Central memory CD8-positive, alpha-beta T cell (primary cell): ENCODE data around the gene CYTH3.
"Not testable (repeated sequence)": the region's sequence is repeated elsewhere in the genome, so short reads cannot be mapped to it uniquely, and the experiment has no call there.

Experiments used
- ATAC-seq: fragments of 150-1000 bp; cut with Tn5 transposase; replicated peaks from 2 replicates; pipeline ENCODE4 v1.10.0; 2022; ENCODE audit warnings: mild to moderate bottlenecking, moderate FRiP score, moderate number of reproducible peaks; ENCODE audit not compliant: poor library complexity, severe bottlenecking; ENCODE audit errors: extremely low read depth
- DNase-seq, 2 donors: peaks; one replicate each; pipeline ENCODE4 v3.0.0; 2021; ENCODE audit warnings: low spot score in 2 of 2
- H3K27ac Mint-ChIP-seq: one replicate; pipeline ENCODE4 v1.8.0; 2022; ENCODE audit warnings: low read depth, mild to moderate bottlenecking, moderate library complexity, mixed read lengths
- H3K27me3 Mint-ChIP-seq: one replicate; pipeline ENCODE4 v1.8.0; 2022; ENCODE audit warnings: mixed read lengths
- H3K36me3 Mint-ChIP-seq: one replicate; pipeline ENCODE4 v1.8.0; 2022; ENCODE audit warnings: mild to moderate bottlenecking, moderate library complexity, mixed read lengths; ENCODE audit not compliant: insufficient read depth
- H3K4me1 Mint-ChIP-seq: one replicate; pipeline ENCODE4 v1.8.0; 2022; ENCODE audit warnings: mixed read lengths
- H3K4me3 Mint-ChIP-seq: one replicate; pipeline ENCODE4 v1.8.0; 2022; ENCODE audit warnings: mild to moderate bottlenecking, moderate library complexity, mixed read lengths
- H3K9me3 Mint-ChIP-seq: one replicate; pipeline ENCODE4 v1.8.0; 2022; ENCODE audit warnings: mixed read lengths

CYTH3 gene

DNA sequence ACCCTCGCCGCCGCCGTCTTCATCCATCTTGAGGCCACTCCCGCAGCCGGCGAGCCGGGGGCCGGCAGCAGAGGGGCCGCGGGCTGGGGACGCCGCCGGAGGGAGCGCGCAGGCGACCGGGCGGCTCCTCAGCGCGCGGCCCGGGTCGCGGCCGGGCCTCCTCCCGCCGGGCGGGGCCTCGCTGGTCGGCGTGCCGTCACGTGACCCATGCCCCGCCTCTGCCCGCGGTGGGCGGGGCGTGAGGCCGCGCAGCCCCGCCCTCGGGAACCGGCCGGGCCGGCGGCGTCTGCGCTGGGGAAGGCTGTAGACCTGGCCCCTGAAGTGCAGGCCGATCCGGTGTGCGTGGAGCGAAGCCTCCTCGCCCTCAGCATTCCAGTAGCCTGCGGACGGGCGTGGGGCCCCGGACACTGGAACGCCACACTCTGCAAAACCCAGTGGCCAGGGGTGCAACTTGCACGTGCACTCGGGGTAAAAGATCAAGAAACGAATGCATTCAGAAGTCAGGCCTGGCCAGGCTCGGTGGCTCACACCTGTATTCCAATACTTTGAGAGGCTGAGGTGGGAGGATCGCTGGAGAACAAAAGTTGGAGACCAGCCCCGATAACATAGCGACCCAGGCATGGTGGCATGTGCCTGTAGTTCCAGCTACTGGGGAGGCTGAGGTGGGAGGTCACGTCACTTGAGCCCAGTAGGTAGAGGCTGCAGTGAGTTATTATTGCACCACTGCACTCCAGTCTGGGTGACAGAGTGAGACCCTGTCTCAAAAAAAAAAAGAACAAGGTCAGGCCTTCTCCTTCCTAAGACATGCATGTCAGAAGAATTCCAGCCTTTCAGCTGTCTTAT, at the start of gene CYTH3:
Gene CYTH3 (minus strand): TSS at position 144 of the 843 bp plus-strand sequence. CDS start 117 bp downstream, at position 27.
- Mint-ChIP-seq H3K27ac (peak within 1 kb of the TSS; percentile 93), H3K9me3 (no peaks in the 10 kb centered on the region), H3K4me1 (peaks cover 22% of the 10 kb centered on the region), H3K27me3 (peaks cover 13% of the 10 kb centered on the region), H3K36me3 (peaks cover 3% of the 10 kb centered on the region), H3K4me3 (peak within 1 kb of the TSS; percentile 95)
- ATAC-seq (peak; percentile 75), DNase-seq (peak; percentile 64 to 72)

DNA sequence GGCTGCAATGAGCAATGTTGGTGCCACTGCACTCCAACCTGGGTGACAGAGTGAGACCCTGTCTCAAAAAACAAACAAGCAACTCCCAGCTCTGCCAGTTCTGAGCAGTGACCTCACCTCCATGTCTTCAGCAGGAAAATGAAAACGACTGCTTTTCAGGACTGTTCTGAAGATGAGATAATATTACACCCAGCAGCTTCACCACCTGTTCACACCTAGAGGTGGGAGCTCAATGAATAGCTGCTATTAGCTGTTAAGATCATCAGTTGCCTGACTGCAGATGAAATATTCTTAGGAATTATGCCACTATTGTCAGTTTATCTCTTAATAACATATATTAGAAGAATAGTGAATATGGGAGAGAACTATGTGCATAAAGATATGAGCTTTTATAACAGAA, 48.4 kb upstream of the CYTH3 start:
- DNase-seq, result no peak
- H3K4me1 Mint-ChIP-seq, result peaks cover 6% of the 10 kb centered on the region
- no peaks in the 10 kb centered on the region for H3K36me3 Mint-ChIP-seq
- no peaks in the 10 kb centered on the region for H3K27me3 Mint-ChIP-seq
- ATAC-seq, result no peak
- H3K9me3 Mint-ChIP-seq, result no peaks in the 10 kb centered on the region
- H3K4me3 Mint-ChIP-seq, result no peak overlapping the region
- no peak overlapping the region for H3K27ac Mint-ChIP-seq

DNA sequence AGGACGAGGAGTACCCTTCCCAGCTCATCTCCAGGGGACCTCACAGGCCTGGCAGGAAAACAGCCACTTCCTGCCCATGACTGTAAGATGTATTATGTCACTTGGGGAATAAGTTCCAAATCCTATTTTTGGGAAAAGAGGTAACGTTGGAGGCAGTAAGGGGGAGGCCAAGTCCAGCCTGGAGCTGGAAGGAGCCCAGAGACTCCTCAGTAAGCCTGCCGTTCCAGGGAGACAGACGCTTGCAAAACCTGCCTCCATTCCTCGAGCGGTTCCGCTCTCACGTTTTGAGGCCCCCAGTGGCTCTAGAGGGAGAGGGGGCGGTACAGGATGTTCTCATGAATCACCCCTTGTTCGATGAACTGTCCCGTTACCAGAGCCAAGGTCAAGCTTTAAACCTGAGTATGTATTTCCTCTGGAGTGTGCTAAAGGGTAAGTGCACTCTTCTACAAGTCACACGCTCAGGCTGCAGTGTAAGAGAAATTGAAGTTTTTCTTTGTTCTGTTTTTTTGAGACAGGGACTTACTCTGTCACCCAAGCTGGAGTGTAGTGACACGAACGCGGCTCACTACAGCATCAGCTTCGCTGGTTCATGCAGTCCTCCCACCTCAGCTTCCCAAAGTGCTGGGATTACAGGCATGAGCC, 45.5 kb upstream of the CYTH3 start:
- DNase-seq (no peak), ATAC-seq (no peak)
- no peak overlapping the region for H3K4me3 Mint-ChIP-seq
- no peaks in the 10 kb centered on the region for H3K9me3 Mint-ChIP-seq
- H3K36me3 Mint-ChIP-seq, result no peaks in the 10 kb centered on the region
- no peaks in the 10 kb centered on the region for H3K27me3 Mint-ChIP-seq
- no peak overlapping the region for H3K27ac Mint-ChIP-seq
- peaks cover 2% of the 10 kb centered on the region for H3K4me1 Mint-ChIP-seq

DNA sequence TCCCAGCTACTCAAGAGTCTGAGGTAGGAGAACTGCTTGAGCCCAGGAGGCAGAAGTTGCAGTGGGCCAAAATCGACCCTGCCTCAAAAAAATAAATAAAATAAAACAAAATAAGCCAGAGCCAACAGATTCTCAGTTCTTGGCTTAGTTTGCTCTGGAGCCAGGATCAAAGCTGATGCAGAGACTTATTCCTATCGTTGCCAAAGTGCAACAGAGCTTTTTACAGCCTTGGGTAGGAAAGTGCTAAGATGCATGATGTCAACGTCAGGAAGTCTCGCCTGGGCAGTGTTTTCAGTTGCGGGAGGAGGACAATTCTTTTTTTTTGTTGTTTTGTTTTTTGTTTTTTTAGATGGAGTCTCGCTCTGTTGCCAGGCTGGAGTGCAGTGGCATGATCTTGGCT, 43.8 kb upstream of the CYTH3 start:
- H3K9me3 Mint-ChIP-seq, result no peaks in the 10 kb centered on the region
- no peak overlapping the region for H3K27ac Mint-ChIP-seq
- ATAC-seq (no peak), DNase-seq (no peak)
- H3K36me3 Mint-ChIP-seq, result no peaks in the 10 kb centered on the region
- no peaks in the 10 kb centered on the region for H3K4me1 Mint-ChIP-seq
- H3K27me3 Mint-ChIP-seq, result no peaks in the 10 kb centered on the region
- no peak overlapping the region for H3K4me3 Mint-ChIP-seq

DNA sequence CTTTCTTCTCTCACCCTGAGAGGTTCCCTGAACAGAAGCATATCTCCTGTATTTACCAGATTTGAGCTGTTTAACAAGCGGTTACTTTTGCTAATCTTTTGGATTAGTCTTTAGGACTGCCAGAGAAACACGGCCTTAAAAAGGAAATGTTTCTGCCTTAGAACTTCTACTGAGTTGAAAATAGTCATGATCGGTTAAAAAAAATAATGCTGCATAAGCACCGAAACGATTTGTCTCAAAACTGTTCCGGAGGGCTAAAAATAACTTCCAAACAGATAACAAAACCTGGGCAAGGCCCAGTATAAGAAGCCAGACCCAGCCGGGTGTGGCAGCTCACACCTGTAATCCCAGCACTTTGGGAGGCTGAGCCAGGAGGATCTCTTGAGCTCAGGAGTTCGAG, 43.3 kb upstream of the CYTH3 start:
- H3K27ac Mint-ChIP-seq, result no peak overlapping the region
- no peaks in the 10 kb centered on the region for H3K36me3 Mint-ChIP-seq
- no peak overlapping the region for H3K4me3 Mint-ChIP-seq
- DNase-seq, result no peak
- H3K9me3 Mint-ChIP-seq, result no peaks in the 10 kb centered on the region
- ATAC-seq, result no peak
- no peaks in the 10 kb centered on the region for H3K27me3 Mint-ChIP-seq
- no peaks in the 10 kb centered on the region for H3K4me1 Mint-ChIP-seq

GRCh38 chr7:6310271-6310993, 38.0 kb upstream of the CYTH3 start:
- H3K27ac Mint-ChIP-seq, result no peak overlapping the region
- DNase-seq (no peak), ATAC-seq (no peak)
- H3K4me3 Mint-ChIP-seq, result no peak overlapping the region
- no peaks in the 10 kb centered on the region for H3K36me3 Mint-ChIP-seq
- no peaks in the 10 kb centered on the region for H3K9me3 Mint-ChIP-seq
- no peaks in the 10 kb centered on the region for H3K27me3 Mint-ChIP-seq
- H3K4me1 Mint-ChIP-seq, result no peaks in the 10 kb centered on the region

DNA sequence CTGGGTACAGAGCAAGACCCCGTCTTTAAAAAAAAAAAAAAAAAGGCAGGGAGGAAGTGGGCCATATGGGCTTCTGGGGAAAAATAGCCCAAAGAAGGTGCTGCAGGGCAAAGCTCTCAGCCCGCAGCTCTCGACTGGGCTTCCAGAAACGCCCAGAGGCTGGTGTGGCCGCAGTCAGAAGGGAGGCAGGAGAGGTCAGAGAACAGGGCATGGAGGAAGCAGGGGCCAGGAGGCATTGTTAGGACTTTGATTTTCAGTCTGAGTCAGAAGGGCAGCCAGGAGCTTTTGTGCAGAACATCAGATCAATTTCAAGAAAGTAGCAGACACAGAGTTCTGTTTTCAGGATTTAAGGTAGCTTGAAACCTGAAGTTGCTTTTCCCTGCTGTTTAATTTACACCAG, 35.3 kb upstream of the CYTH3 start:
- no peak for ATAC-seq
- H3K36me3 Mint-ChIP-seq, result no peaks in the 10 kb centered on the region
- no peaks in the 10 kb centered on the region for H3K4me1 Mint-ChIP-seq

GRCh38 chr7:6306471-6306870, 34.0 kb upstream of the CYTH3 start:
- DNase-seq, result no peak
- Mint-ChIP-seq H3K4me3 (no peak overlapping the region), H3K36me3 (no peaks in the 10 kb centered on the region), H3K27me3 (no peaks in the 10 kb centered on the region), H3K4me1 (no peaks in the 10 kb centered on the region), H3K9me3 (no peaks in the 10 kb centered on the region), H3K27ac (no peak overlapping the region)
- no peak for ATAC-seq

More for the DNA sequence above, 35.3 kb upstream of the CYTH3 start:
- H3K27me3 Mint-ChIP-seq, result no peaks in the 10 kb centered on the region
- H3K9me3 Mint-ChIP-seq, result no peaks in the 10 kb centered on the region
- H3K4me3 Mint-ChIP-seq, result no peak overlapping the region
- H3K27ac Mint-ChIP-seq, result peak overlapping the region; percentile 71
- DNase-seq, result no peak

GRCh38 chr7:6305330-6305729, 32.9 kb upstream of the CYTH3 start:
- H3K9me3 Mint-ChIP-seq, result no peaks in the 10 kb centered on the region
- ATAC-seq (no peak), DNase-seq (no peak)
- no peak overlapping the region for H3K4me3 Mint-ChIP-seq
- no peaks in the 10 kb centered on the region for H3K27me3 Mint-ChIP-seq
- no peaks in the 10 kb centered on the region for H3K4me1 Mint-ChIP-seq
- no peak overlapping the region for H3K27ac Mint-ChIP-seq
- H3K36me3 Mint-ChIP-seq, result no peaks in the 10 kb centered on the region

DNA sequence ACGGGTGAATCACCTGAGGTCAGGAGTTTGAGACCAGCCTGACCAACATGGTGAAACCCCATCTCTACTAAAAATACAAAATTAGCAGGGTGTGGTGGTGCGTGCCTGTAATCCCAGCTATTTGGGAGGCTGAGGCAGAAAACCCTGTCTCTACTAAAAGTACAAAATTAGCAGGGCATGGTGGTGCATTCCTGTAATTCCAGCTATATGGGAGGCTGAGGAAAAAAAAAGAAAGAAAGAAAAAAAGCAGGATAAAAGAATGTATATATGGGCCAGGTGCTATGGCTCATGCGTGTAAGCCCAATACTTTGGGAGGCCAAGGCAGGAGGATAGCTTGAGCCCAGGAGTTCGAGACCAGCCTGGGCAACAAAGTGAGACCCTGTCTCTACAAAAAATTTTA, 29.0 kb upstream of the CYTH3 start:
- H3K27me3 Mint-ChIP-seq, ATAC-seq, H3K36me3 Mint-ChIP-seq, H3K27ac Mint-ChIP-seq, H3K9me3 Mint-ChIP-seq, DNase-seq, H3K4me3 Mint-ChIP-seq, H3K4me1 Mint-ChIP-seq: not testable (repeated sequence)

GRCh38 chr7:6299774-6300173, 27.4 kb upstream of the CYTH3 start:
- DNase-seq (no peak), ATAC-seq (no peak)
- no peaks in the 10 kb centered on the region for H3K9me3 Mint-ChIP-seq
- H3K27me3 Mint-ChIP-seq, result peaks cover 6% of the 10 kb centered on the region
- H3K36me3 Mint-ChIP-seq, result no peaks in the 10 kb centered on the region
- no peak overlapping the region for H3K4me3 Mint-ChIP-seq
- H3K27ac Mint-ChIP-seq, result no peak overlapping the region
- no peaks in the 10 kb centered on the region for H3K4me1 Mint-ChIP-seq

- Mint-ChIP-seq H3K4me1 (no peaks in the 10 kb centered on the region), H3K27me3 (peaks cover 4% of the 10 kb centered on the region), H3K9me3 (no peaks in the 10 kb centered on the region), H3K4me3 (no peak overlapping the region), H3K36me3 (no peaks in the 10 kb centered on the region), H3K27ac (no peak overlapping the region)
- ATAC-seq (no peak), DNase-seq (no peak)
Observed at GRCh38 chr7:6294839-6295238, 22.4 kb upstream of the CYTH3 start.

- Mint-ChIP-seq H3K9me3 (no peaks in the 10 kb centered on the region), H3K27me3 (no peaks in the 10 kb centered on the region), H3K4me1 (no peaks in the 10 kb centered on the region), H3K36me3 (no peaks in the 10 kb centered on the region), H3K4me3 (no peak overlapping the region), H3K27ac (no peak overlapping the region)
- DNase-seq, result no peak
- ATAC-seq, result no peak
Observed at GRCh38 chr7:6293202-6293601, 20.8 kb upstream of the CYTH3 start.
